GM18505 (cell line): Measurements from ENCODE around the gene TBC1D23.
"Not testable (repeated sequence)": the region's sequence is repeated elsewhere in the genome, so short reads cannot be mapped to it uniquely, and the experiment has no call there.

Experiments used
- ATAC-seq: cut with Tn5 transposase; IDR thresholded peaks from one replicate; pipeline ENCODE4 v1.9.1; 2021; ENCODE audit not compliant: unreplicated experiment
- POLR2A ChIP-seq: IDR thresholded peaks from 4 replicates; pipeline ENCODE4 v1.6.1; 2011; ENCODE audit warnings: borderline replicate concordance; ENCODE audit not compliant: insufficient read depth, insufficient read length; ENCODE audit errors: extremely low read depth

TBC1D23 gene

GRCh38 chr3:100260685-100261484 lies at the start of gene TBC1D23:
TSS of gene TBC1D23 (plus strand) at chr3:100260992. CDS start at chr3:100261019, 27 bp downstream.
- peak; percentile 93 for TF ChIP-seq POLR2A
- ATAC-seq, result peak; percentile 100

DNA sequence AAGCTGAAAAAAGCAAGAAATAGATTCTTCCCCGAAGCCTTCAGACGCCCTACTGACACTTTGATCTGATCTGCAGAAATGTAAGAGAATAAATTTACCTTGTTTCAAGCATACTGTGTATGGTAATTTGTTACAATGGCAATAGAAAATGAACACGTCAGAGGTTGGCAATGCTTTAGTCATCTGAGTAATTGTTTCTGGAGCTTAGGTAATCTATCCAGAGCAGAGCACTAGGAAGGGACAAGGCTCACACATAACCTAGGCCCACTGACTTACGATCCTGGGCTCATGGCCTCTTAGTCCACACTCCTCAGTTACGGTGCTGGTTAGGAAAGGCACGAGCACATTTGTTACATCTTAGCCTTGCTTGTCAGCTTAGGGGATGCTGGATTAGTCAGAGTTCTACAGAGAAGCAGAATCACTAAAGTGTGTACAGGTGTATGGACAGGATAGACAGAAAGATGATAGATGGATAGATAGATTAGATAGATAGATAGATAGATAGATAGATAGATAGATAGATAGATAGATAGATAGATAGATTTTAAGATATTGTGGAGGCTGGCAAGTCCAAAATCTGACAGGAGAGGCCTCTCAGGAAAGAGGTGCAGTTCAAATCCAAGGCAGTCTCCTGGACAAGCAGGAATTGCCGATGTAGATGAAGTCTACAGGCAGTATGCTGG lies 46.8 kb upstream of the TBC1D23 start:
- no peak for ATAC-seq
- no peak for TF ChIP-seq POLR2A

- no peak for TF ChIP-seq POLR2A
- no peak for ATAC-seq
Observed at GRCh38 chr3:100214574-100214964, 46.2 kb upstream of the TBC1D23 start.

DNA sequence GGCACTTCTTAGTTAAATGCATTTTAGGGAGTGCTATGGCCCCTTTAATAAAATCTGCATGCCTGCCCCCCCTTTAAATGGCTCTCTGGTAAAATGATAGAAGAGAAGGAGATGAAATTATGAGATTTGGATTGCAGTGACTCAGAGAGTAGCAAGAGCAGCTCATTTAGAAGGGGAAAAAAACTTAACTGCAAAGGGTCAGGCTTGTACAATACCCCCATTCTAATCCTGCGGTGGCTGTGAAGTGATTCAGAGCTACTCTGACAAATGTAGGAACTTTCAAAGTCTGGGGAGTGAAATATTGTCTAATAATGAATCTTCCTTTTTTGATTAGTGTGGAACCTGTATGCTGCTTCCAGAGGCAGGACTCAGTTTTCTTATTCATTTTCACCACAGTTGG lies 44.1 kb upstream of the TBC1D23 start:
- TF ChIP-seq POLR2A, result no peak
- no peak for ATAC-seq

GRCh38 chr3:100221159-100221558 lies 39.6 kb upstream of the TBC1D23 start:
- no peak for ATAC-seq
- no peak for TF ChIP-seq POLR2A

DNA sequence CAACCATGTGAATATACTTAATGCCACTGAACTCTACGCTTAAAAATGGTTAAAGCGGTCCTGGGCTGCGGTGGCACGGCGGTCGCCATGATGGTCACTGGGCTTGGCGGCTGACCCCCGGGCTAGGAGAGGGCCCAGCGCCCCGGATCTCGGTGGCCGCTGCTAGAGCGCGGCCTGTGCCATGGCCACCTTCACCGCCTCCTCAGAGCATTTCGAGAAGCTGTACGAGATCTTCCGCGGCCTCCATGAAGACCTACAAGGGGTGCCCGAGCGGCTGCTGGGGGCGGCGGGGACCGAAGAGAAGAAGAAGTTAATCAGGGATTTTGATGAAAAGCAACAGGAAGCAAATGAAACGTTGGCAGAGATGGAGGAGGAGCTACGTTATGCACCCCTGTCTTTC lies 35.6 kb upstream of the TBC1D23 start:
- TF ChIP-seq POLR2A, result no peak

DNA sequence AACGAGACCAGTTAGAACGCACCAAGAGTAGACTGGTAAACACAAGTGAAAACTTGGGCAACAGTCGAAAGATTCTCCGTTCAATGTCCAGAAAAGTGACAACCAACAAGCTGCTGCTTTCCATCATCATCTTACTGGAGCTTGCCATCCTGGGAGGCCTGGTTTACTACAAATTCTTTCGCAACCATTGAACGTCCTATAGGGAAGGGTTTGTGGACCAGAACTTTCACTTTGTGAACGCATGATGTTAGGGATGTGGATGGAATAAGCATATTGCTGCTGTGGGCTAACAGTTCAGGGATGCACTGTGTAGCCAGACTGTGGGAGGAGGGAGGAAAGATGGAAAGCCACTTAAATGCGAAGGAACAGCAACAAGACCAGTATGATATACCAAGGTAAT lies 34.9 kb upstream of the TBC1D23 start:
- no peak for TF ChIP-seq POLR2A
- ATAC-seq, result no peak

More for the DNA sequence above, 35.6 kb upstream of the TBC1D23 start:
- no peak for ATAC-seq

- no peak for TF ChIP-seq POLR2A
- ATAC-seq, result no peak
Observed at GRCh38 chr3:100226712-100227429, 33.9 kb upstream of the TBC1D23 start.

- TF ChIP-seq POLR2A, result no peak
- no peak for ATAC-seq
Observed at GRCh38 chr3:100227511-100227921, 33.3 kb upstream of the TBC1D23 start.

GRCh38 chr3:100228247-100228646 lies 32.5 kb upstream of the TBC1D23 start:
- ATAC-seq, result no peak
- no peak for TF ChIP-seq POLR2A

DNA sequence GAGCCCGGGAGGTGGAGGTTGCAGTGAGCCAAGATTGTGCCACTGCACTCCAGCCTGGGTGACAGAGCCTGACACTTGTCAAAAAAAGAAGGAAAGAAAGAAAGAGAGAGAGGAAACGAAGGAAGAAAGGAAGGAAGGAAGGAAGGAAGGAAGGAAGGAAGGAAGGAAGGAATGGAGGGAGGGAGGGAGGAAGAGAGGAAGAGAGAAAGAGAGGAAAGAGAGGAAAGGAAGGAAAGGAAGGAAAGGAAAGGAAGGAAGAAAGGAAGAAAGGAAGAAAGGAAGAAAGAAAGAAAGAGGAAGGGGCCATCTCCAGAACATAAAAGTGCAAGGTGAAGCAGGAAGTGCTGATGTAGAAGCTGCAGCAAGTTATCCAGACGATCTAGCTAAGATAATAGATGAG lies 31.6 kb upstream of the TBC1D23 start:
- ATAC-seq, result not testable (repeated sequence)

DNA sequence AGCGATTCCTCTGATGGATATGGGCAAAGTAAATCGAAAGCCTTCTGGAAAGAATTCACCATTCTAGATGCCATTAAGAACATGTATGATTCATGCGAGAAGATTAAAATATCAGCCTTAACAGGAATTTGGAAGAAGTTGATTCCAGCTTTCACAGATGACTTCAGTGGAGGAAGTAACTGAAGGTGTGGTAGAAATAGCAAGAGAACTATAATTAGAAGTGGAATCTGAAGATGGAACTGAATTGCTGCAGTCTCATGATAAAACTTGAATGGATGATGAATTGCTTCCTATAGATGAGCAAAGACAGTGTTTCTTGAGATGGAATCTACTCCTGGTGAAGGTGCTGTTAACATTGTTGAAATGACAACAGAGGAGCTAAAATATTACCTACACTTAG lies 30.1 kb upstream of the TBC1D23 start:
- no peak for TF ChIP-seq POLR2A
- no peak for ATAC-seq

GRCh38 chr3:100231668-100232067 lies 29.1 kb upstream of the TBC1D23 start:
- ATAC-seq, result no peak

More at GRCh38 chr3:100231668-100232067, 29.1 kb upstream of the TBC1D23 start:
- TF ChIP-seq POLR2A, result no peak
